Measurements from ENCODE around the gene FAM83G.

Gene FAM83G

GRCh38 chr17:18988546-18989173 is 15.9 kb downstream of the FAM83G start:
- DNase-seq: no peak

GRCh38 chr17:18987862-18988545 is 16.6 kb downstream of the FAM83G start:
- no peak for DNase-seq

- DNase-seq: no peak
Measured at GRCh38 chr17:18987230-18987610, 17.3 kb downstream of the FAM83G start.

- no peak for DNase-seq
Measured at GRCh38 chr17:18986541-18987229, 17.9 kb downstream of the FAM83G start.

GRCh38 chr17:18985475-18985874 is 19.1 kb downstream of the FAM83G start:
- DNase-seq: no peak

GRCh38 chr17:18984273-18985114 is 20.1 kb downstream of the FAM83G start:
- no peak for DNase-seq

GRCh38 chr17:18981642-18982424 is 22.7 kb downstream of the FAM83G start:
- no peak for DNase-seq

- peak; percentile 54 for DNase-seq
Measured at GRCh38 chr17:18981335-18981641, 23.3 kb downstream of the FAM83G start.

GRCh38 chr17:18980682-18981334 is 23.8 kb downstream of the FAM83G start:
- DNase-seq: peak; percentile 49

GRCh38 chr17:18978655-18979054 is 25.9 kb downstream of the FAM83G start:
- no peak for DNase-seq

GRCh38 chr17:18978050-18978449 is 26.5 kb downstream of the FAM83G start:
- DNase-seq: no peak

- no peak for DNase-seq
Measured at GRCh38 chr17:18977646-18978045, 26.9 kb downstream of the FAM83G start.

GRCh38 chr17:18977021-18977420 is 27.5 kb downstream of the FAM83G start:
- DNase-seq: no peak

- DNase-seq: no peak
Measured at GRCh38 chr17:18976201-18976600, 28.4 kb downstream of the FAM83G start.

- DNase-seq: no peak
Measured at GRCh38 chr17:18975597-18975996, 29.0 kb downstream of the FAM83G start.

GRCh38 chr17:18974407-18975149 is 30.0 kb downstream of the FAM83G start:
- DNase-seq: no peak

- no peak for DNase-seq
Measured at GRCh38 chr17:18971801-18972200, 32.8 kb downstream of the FAM83G start.

GRCh38 chr17:18970582-18971480 is 33.7 kb downstream of the FAM83G start:
- no peak for DNase-seq

Data from right kidney (tissue), 1 donor.